ENCODE results near the gene ARHGDIG.
A peak's percentile ranks its signal among the peaks of the same experiment; 100 is the strongest.

Gene ARHGDIG

GRCh38 chr16:287298-287811 lies 7.0 kb downstream of the ARHGDIG start:
- Histone ChIP-seq H3K9me3 (ENCODE audit: insufficient read depth, low read length) (no peaks in the 10 kb centered on the region), H3K4me2 (ENCODE audit: low read length) (no peak overlapping the region), H3K9ac (ENCODE audit: low read length) (no peak overlapping the region), H2AFZ (ENCODE audit: low read depth, low read length) (no peak overlapping the region), H3K36me3 (replicated peaks; ENCODE audit: low read depth, low read length) (peaks cover 26% of the 10 kb centered on the region), H3K27ac (ENCODE audit: low read length) (no peak overlapping the region), H4K20me1 (ENCODE audit: insufficient read depth, low read length) (no peaks in the 10 kb centered on the region), H3K79me2 (ENCODE audit: low read length) (peaks cover 26% of the 10 kb centered on the region), H3K27me3 (ENCODE audit: low read depth, low read length) (no peaks in the 10 kb centered on the region), H3K4me3 (ENCODE audit: low read length) (no peak overlapping the region), H3K4me1 (ENCODE audit: low read length) (peaks cover 6% of the 10 kb centered on the region)
- TF ChIP-seq EZH2phosphoT487 (IDR thresholded peaks at IDR 0.05; ENCODE audit: low read depth): no peak
- TF ChIP-seq CTCF (IDR thresholded peaks at IDR 0.05; ENCODE audit: low read depth, low read length): peak; percentile 31

- Histone ChIP-seq H3K27me3 (ENCODE audit: low read depth, low read length) (no peaks in the 10 kb centered on the region), H3K9ac (ENCODE audit: low read length) (no peak overlapping the region), H3K79me2 (ENCODE audit: low read length) (peaks cover 19% of the 10 kb centered on the region), H2AFZ (ENCODE audit: low read depth, low read length) (no peak overlapping the region), H3K4me2 (ENCODE audit: low read length) (no peak overlapping the region), H3K4me3 (ENCODE audit: low read length) (no peak overlapping the region), H3K36me3 (replicated peaks; ENCODE audit: low read depth, low read length) (peaks cover 26% of the 10 kb centered on the region), H3K27ac (ENCODE audit: low read length) (no peak overlapping the region), H3K9me3 (ENCODE audit: insufficient read depth, low read length) (no peaks in the 10 kb centered on the region), H4K20me1 (ENCODE audit: insufficient read depth, low read length) (no peaks in the 10 kb centered on the region), H3K4me1 (ENCODE audit: low read length) (peaks cover 6% of the 10 kb centered on the region)
- no peak for TF ChIP-seq EZH2phosphoT487 (IDR thresholded peaks at IDR 0.05; ENCODE audit: low read depth)
These were observed 7.9 kb downstream of the ARHGDIG start for GRCh38 chr16:287981-288920.

GRCh38 chr16:289395-289997 lies 9.1 kb downstream of the ARHGDIG start:
- no peak overlapping the region for H3K9ac ChIP-seq (ENCODE audit: low read length)
- H3K79me2 ChIP-seq (ENCODE audit: low read length): peaks cover 6% of the 10 kb centered on the region
- no peak for TF ChIP-seq CTCF (IDR thresholded peaks at IDR 0.05; ENCODE audit: low read depth, low read length)
- no peak for TF ChIP-seq EZH2phosphoT487 (IDR thresholded peaks at IDR 0.05; ENCODE audit: low read depth)
- no peak overlapping the region for H3K4me2 ChIP-seq (ENCODE audit: low read length)
- peaks cover 22% of the 10 kb centered on the region for H3K36me3 ChIP-seq (replicated peaks; ENCODE audit: low read depth, low read length)
- peaks cover under 1% of the 10 kb centered on the region for H3K4me1 ChIP-seq (ENCODE audit: low read length)
- no peak overlapping the region for H3K4me3 ChIP-seq (ENCODE audit: low read length)
- no peak overlapping the region for H2AFZ ChIP-seq (ENCODE audit: low read depth, low read length)
- H3K9me3 ChIP-seq (ENCODE audit: insufficient read depth, low read length): no peaks in the 10 kb centered on the region
- no peaks in the 10 kb centered on the region for H3K27me3 ChIP-seq (ENCODE audit: low read depth, low read length)
- no peak overlapping the region for H3K27ac ChIP-seq (ENCODE audit: low read length)
- H4K20me1 ChIP-seq (ENCODE audit: insufficient read depth, low read length): no peaks in the 10 kb centered on the region

GRCh38 chr16:290015-290680 lies 9.8 kb downstream of the ARHGDIG start:
- TF ChIP-seq EZH2phosphoT487 (IDR thresholded peaks at IDR 0.05; ENCODE audit: low read depth): no peak
- no peaks in the 10 kb centered on the region for H3K27me3 ChIP-seq (ENCODE audit: low read depth, low read length)

More at GRCh38 chr16:290015-290680, 9.8 kb downstream of the ARHGDIG start:
- Histone ChIP-seq H4K20me1 (ENCODE audit: insufficient read depth, low read length) (no peaks in the 10 kb centered on the region), H3K9ac (ENCODE audit: low read length) (no peak overlapping the region), H3K36me3 (replicated peaks; ENCODE audit: low read depth, low read length) (peaks cover 15% of the 10 kb centered on the region), H3K4me3 (ENCODE audit: low read length) (no peak overlapping the region), H3K4me1 (ENCODE audit: low read length) (no peaks in the 10 kb centered on the region), H2AFZ (ENCODE audit: low read depth, low read length) (no peak overlapping the region), H3K9me3 (ENCODE audit: insufficient read depth, low read length) (no peaks in the 10 kb centered on the region), H3K79me2 (ENCODE audit: low read length) (no peaks in the 10 kb centered on the region), H3K4me2 (ENCODE audit: low read length) (no peak overlapping the region), H3K27ac (ENCODE audit: low read length) (no peak overlapping the region)

Data from OCI-LY3 (cell line).